Activated naive CD4-positive, alpha-beta T cell treated with anti-CD3 and anti-CD28 coated beads for 36 hours (primary cell): ENCODE results near the gene TRDN. TPM values are rescaled to one million over a fixed set of nuclear protein-coding genes. Genes with fewer than 3 reads are reported as not detected.
"Not testable (repeated sequence)": the region's sequence is repeated elsewhere in the genome, so short reads cannot be mapped to it uniquely, and the experiment has no call there.

Experiments used
- CTCF ChIA-PET: fragments of 350-600 bp; sonication (Branson Sonifier 250); formaldehyde crosslinking; loops from one replicate; lab custom pipeline; 2021; ENCODE audit warnings: antibody characterized with exemption; lab: Charles Lee
- DNase-seq: peaks from one replicate; pipeline ENCODE4 v3.0.0-alpha.2; 2020
- H3K27ac Mint-ChIP-seq: one replicate; pipeline ENCODE4 v1.8.0; 2021; ENCODE audit warnings: mild to moderate bottlenecking, mixed read lengths
- H3K27me3 Mint-ChIP-seq: one replicate; pipeline ENCODE4 v1.8.0; 2021; ENCODE audit warnings: low read depth, mixed read lengths
- H3K36me3 Mint-ChIP-seq: one replicate; pipeline ENCODE4 v1.8.0; 2021; ENCODE audit warnings: low read depth, mixed read lengths
- H3K4me1 Mint-ChIP-seq: one replicate; pipeline ENCODE4 v1.8.0; 2021; ENCODE audit warnings: low read depth, mixed read lengths
- H3K4me3 Mint-ChIP-seq: one replicate; pipeline ENCODE4 v1.8.0; 2021; ENCODE audit warnings: mild to moderate bottlenecking, moderate library complexity, mixed read lengths
- H3K9me3 Mint-ChIP-seq: one replicate; pipeline ENCODE4 v1.8.0; 2021; ENCODE audit warnings: mixed read lengths
- intact Hi-C: fragments of 100-400 bp; cut with micrococcal nuclease; formaldehyde crosslinking; loops from one replicate; pipeline ENCODE4 v1.15.1; 2023
- total RNA-seq, 2 experiments: library from RNA; stranded (reverse); gene quantifications; one replicate each; pipeline ENCODE4 v1.2.3, GENCODE V29; 2021

Gene TRDN
- total RNA-seq, 2 experiments from 2014 or later, result not detected

DNA sequence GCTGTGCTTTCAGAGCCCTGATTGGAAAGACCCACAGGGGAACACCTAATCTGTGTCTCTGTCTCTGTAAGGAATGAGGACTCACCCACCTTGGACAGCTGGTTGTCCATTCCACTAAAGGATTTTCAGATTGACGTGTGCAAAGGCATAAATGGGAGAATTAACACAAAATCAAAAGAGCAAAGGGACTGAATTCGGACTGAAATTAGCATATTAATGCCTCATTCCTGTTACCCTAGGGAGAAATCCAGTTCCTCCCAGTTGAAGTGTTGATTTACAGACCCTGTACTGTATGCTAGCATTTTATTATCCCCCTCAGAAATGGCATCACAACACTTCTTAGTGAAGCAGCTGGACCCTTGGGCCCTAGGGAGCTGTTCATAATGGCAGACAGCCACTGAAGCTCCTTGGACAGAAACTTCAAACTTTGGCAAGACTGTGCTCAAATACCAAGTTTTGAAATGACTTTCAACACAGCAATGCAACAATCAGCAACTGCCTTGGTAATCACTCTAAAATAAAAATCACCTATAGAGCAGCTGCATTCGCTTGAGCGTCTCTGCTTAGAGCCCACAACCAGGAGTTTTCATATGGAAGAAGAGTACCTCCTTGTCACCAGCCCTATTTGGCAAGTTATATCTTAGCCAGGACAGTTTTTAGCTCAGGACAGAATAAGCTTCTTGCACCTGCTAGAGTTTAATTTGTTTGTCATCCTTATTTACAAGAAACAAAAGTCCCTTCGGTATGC lies 118.1 kb downstream of the TRDN start:
- CTCF ChIA-PET, result no interaction called here
- Mint-ChIP-seq H3K36me3 (no peaks in the 10 kb centered on the region), H3K4me1 (no peaks in the 10 kb centered on the region), H3K27ac (no peak overlapping the region), H3K27me3 (no peaks in the 10 kb centered on the region), H3K9me3 (no peaks in the 10 kb centered on the region), H3K4me3 (no peak overlapping the region)
- intact Hi-C loops, result no loop called here
- no peak for DNase-seq

GRCh38 chr6:123515715-123516114 lies 121.0 kb downstream of the TRDN start:
- no peaks in the 10 kb centered on the region for H3K36me3 Mint-ChIP-seq
- no peak for DNase-seq
- intact Hi-C loops, result no loop called here
- no peak overlapping the region for H3K27ac Mint-ChIP-seq
- no peaks in the 10 kb centered on the region for H3K9me3 Mint-ChIP-seq
- no peak overlapping the region for H3K4me3 Mint-ChIP-seq
- CTCF ChIA-PET, result interaction anchor here (0.7 kb wide), 1 partner anchor 9 kb away, joined by 3 read pairs; no protein-coding TSS in a partner anchor
- no peaks in the 10 kb centered on the region for H3K4me1 Mint-ChIP-seq
- no peaks in the 10 kb centered on the region for H3K27me3 Mint-ChIP-seq

- CTCF ChIA-PET, result no interaction called here
- no peak for DNase-seq
- no peak overlapping the region for H3K27ac Mint-ChIP-seq
- intact Hi-C loops, result no loop called here
- no peak overlapping the region for H3K4me3 Mint-ChIP-seq
- no peaks in the 10 kb centered on the region for H3K9me3 Mint-ChIP-seq
- H3K4me1 Mint-ChIP-seq, result no peaks in the 10 kb centered on the region
- no peaks in the 10 kb centered on the region for H3K27me3 Mint-ChIP-seq
- H3K36me3 Mint-ChIP-seq, result no peaks in the 10 kb centered on the region
Measured at GRCh38 chr6:123509112-123509511, 127.6 kb downstream of the TRDN start.

DNA sequence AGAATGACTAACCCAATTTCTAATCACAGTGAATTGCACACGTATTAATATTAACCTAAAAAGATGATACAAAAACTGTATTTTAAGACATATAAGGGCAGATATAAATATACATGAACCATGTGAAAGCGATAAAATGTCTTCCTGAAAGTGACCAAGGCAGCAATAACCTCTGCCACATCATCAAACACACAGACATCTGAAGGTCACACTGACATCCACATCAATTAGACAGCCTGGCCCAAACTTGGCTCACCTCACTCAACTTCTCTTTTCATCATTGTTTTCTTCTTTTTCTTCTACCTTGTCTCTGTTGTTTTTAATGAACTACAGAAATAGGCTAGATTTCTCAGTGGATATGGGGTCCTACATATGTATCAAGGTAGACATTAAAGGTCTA lies 128.5 kb downstream of the TRDN start:
- no peak overlapping the region for H3K4me3 Mint-ChIP-seq
- no peaks in the 10 kb centered on the region for H3K36me3 Mint-ChIP-seq
- H3K9me3 Mint-ChIP-seq, result no peaks in the 10 kb centered on the region
- no peaks in the 10 kb centered on the region for H3K27me3 Mint-ChIP-seq
- intact Hi-C loops, result no loop called here
- DNase-seq, result no peak
- CTCF ChIA-PET, result no interaction called here
- H3K27ac Mint-ChIP-seq, result no peak overlapping the region
- no peaks in the 10 kb centered on the region for H3K4me1 Mint-ChIP-seq

DNA sequence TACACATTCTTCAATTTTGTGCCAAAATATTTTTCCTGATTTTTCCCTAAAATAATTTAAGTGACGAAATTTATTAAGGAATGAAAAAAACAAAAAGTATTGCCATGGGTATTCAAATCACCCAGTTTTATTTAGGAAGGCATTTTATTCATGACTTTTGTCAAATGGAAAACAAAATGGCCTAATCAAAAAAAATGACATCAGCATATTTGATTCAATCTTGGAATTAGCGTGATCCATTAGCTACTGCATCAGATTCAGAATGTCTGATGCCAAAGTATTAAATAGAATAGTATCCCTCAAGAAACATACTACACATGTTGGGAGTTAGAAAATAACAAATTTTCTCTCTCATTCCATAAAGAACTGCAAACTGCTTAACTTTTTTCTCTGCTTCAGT lies 129.2 kb downstream of the TRDN start:
- Mint-ChIP-seq H3K36me3 (no peaks in the 10 kb centered on the region), H3K9me3 (no peaks in the 10 kb centered on the region), H3K27me3 (no peaks in the 10 kb centered on the region), H3K27ac (no peak overlapping the region), H3K4me1 (no peaks in the 10 kb centered on the region), H3K4me3 (no peak overlapping the region)
- intact Hi-C loops, result no loop called here
- DNase-seq, result no peak
- CTCF ChIA-PET, result interaction anchor here (0.7 kb wide), 1 partner anchor 23 kb away, joined by 3 read pairs; no protein-coding TSS in a partner anchor

- intact Hi-C loops, result no loop called here
- Mint-ChIP-seq H3K27me3 (no peaks in the 10 kb centered on the region), H3K9me3 (no peaks in the 10 kb centered on the region), H3K27ac (no peak overlapping the region), H3K4me3 (no peak overlapping the region), H3K4me1 (no peaks in the 10 kb centered on the region), H3K36me3 (no peaks in the 10 kb centered on the region)
- no peak for DNase-seq
- CTCF ChIA-PET, result no interaction called here
Measured at GRCh38 chr6:123503619-123504018, 133.1 kb downstream of the TRDN start.

DNA sequence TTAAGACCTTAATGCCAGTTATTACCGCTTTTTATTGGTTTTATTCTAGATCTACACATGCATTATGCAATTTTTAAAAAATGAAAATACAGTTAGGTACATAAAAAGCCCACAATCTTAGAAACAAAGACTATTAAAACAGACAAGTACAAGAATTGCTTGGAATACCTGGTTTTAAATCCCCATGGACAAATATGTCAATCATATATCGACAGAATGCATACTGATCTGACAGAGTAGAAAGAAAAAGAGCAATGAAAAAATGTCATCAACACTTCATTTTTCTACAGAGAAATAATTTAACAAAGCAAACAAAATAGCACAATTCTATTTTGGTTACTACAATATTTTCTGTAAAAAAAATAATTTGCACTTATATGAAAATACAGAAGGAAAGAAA lies 139.7 kb downstream of the TRDN start:
- intact Hi-C loops, result no loop called here
- no peak overlapping the region for H3K27ac Mint-ChIP-seq

DNA sequence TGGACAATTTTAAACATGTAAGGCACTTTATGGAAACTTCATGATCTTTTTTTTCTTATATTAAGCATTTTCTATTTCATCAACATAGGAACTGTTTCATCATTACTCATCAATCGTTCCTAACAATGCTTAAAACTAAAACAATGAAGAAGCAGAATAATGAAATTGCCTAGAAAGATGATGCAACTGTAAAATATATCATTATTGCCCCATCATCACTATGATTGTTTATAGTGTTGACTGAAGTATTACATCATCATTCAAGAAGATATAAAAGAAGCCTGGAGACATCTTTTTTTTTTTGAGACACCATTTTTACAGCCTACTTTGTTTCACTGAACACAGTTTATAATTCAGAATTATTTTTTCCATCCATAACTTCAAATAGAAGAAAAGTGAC lies 147.2 kb downstream of the TRDN start:
- H3K4me3 Mint-ChIP-seq, result no peak overlapping the region
- H3K27ac Mint-ChIP-seq, result no peak overlapping the region
- no peaks in the 10 kb centered on the region for H3K36me3 Mint-ChIP-seq
- intact Hi-C loops, result no loop called here
- no peak for DNase-seq
- no peaks in the 10 kb centered on the region for H3K27me3 Mint-ChIP-seq
- H3K4me1 Mint-ChIP-seq, result no peaks in the 10 kb centered on the region
- CTCF ChIA-PET, result no interaction called here
- no peaks in the 10 kb centered on the region for H3K9me3 Mint-ChIP-seq

More for the DNA sequence above, 139.7 kb downstream of the TRDN start:
- Mint-ChIP-seq H3K4me1 (no peaks in the 10 kb centered on the region), H3K36me3 (no peaks in the 10 kb centered on the region), H3K4me3 (no peak overlapping the region), H3K27me3 (no peaks in the 10 kb centered on the region), H3K9me3 (no peaks in the 10 kb centered on the region)
- DNase-seq, result no peak
- CTCF ChIA-PET, result no interaction called here

GRCh38 chr6:123480986-123481385 lies 155.8 kb downstream of the TRDN start:
- no peak for DNase-seq
- intact Hi-C loops, result no loop called here
- H3K27ac Mint-ChIP-seq, result no peak overlapping the region
- H3K27me3 Mint-ChIP-seq, result no peaks in the 10 kb centered on the region
- H3K4me1 Mint-ChIP-seq, result no peaks in the 10 kb centered on the region
- H3K36me3 Mint-ChIP-seq, result no peaks in the 10 kb centered on the region
- H3K9me3 Mint-ChIP-seq, result no peaks in the 10 kb centered on the region
- CTCF ChIA-PET, result no interaction called here
- no peak overlapping the region for H3K4me3 Mint-ChIP-seq

DNA sequence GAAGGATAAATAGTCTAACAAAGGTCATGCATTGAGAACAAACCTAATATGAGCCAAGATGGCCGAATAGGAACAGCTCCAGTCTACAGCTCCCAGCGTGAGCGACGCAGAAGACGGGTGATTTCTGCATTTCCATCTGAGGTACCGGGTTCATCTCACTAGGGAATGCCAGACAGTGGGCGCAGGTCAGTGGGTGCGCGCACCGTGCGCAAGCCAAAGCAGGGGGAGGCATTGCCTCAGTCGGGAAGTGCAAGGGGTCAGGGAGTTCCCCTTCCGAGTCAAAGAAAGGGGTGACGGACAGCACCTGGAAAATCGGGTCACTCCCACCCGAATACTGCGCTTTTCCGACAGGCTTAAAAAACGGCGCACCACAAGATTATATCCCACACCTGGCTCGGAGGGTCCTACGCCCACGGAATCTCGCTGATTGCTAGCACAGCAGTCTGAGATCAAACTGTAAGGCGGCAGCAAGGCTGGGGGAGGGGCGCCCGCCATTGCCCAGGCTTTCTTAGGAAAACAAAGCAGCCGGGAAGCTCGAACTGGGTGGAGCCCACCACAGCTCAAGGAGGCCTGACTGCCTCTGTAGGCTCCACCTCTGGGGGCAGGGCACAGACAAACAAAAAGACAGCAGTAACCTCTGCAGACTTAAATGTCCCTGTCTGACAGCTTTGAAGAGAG lies 164.6 kb downstream of the TRDN start:
- H3K27me3 Mint-ChIP-seq, DNase-seq, H3K36me3 Mint-ChIP-seq, H3K4me3 Mint-ChIP-seq, intact Hi-C loops, H3K4me1 Mint-ChIP-seq, CTCF ChIA-PET, H3K9me3 Mint-ChIP-seq, H3K27ac Mint-ChIP-seq: not testable (repeated sequence)

GRCh38 chr6:123467392-123467791 lies 169.4 kb downstream of the TRDN start:
- intact Hi-C loops, result no loop called here
- Mint-ChIP-seq H3K27ac (no peak overlapping the region), H3K27me3 (no peaks in the 10 kb centered on the region), H3K4me1 (no peaks in the 10 kb centered on the region), H3K4me3 (no peak overlapping the region), H3K36me3 (no peaks in the 10 kb centered on the region), H3K9me3 (no peaks in the 10 kb centered on the region)
- no peak for DNase-seq
- CTCF ChIA-PET, result no interaction called here

- Mint-ChIP-seq H3K4me3 (no peak overlapping the region), H3K27ac (no peak overlapping the region), H3K36me3 (no peaks in the 10 kb centered on the region), H3K4me1 (no peaks in the 10 kb centered on the region), H3K9me3 (no peaks in the 10 kb centered on the region), H3K27me3 (no peaks in the 10 kb centered on the region)
- CTCF ChIA-PET, result no interaction called here
- intact Hi-C loops, result no loop called here
- no peak for DNase-seq
Measured at GRCh38 chr6:123462152-123462551, 174.6 kb downstream of the TRDN start.

DNA sequence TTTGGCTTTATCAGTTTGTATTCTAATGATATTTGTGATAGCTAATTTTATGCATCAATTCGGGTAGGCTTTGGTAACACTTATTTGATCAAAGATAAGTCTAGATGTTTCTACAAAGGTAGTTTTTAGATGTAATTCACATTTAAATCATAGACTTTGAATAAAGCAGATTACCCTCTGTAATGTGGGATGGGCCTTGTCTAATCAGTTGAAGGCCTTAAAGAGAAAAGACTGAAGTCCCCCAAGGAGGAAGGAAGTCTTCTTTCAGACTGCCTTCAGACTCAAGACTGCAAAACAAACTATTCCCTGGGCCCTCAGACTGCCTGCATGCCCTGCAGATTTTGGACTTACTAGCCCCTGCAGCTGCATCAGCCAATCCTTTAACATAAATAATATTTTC lies 178.5 kb downstream of the TRDN start:
- Mint-ChIP-seq H3K36me3 (no peaks in the 10 kb centered on the region), H3K4me1 (no peaks in the 10 kb centered on the region), H3K27ac (no peak overlapping the region), H3K9me3 (no peaks in the 10 kb centered on the region), H3K4me3 (no peak overlapping the region), H3K27me3 (no peaks in the 10 kb centered on the region)
- CTCF ChIA-PET, result no interaction called here
- intact Hi-C loops, result no loop called here
- no peak for DNase-seq
